T1000 (cell line): Measurements from ENCODE around the gene PITHD1.
"Not testable (repeated sequence)": the region's sequence is repeated elsewhere in the genome, so short reads cannot be mapped to it uniquely, and the experiment has no call there.

ENCODE experiments used
- DNase-seq: peaks from one replicate; lab custom pipeline; 2025; ENCODE audit warnings: mixed read lengths; lab: John Stamatoyannopoulos, UW

PITHD1 gene, protein sequence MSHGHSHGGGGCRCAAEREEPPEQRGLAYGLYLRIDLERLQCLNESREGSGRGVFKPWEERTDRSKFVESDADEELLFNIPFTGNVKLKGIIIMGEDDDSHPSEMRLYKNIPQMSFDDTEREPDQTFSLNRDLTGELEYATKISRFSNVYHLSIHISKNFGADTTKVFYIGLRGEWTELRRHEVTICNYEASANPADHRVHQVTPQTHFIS

DNA sequence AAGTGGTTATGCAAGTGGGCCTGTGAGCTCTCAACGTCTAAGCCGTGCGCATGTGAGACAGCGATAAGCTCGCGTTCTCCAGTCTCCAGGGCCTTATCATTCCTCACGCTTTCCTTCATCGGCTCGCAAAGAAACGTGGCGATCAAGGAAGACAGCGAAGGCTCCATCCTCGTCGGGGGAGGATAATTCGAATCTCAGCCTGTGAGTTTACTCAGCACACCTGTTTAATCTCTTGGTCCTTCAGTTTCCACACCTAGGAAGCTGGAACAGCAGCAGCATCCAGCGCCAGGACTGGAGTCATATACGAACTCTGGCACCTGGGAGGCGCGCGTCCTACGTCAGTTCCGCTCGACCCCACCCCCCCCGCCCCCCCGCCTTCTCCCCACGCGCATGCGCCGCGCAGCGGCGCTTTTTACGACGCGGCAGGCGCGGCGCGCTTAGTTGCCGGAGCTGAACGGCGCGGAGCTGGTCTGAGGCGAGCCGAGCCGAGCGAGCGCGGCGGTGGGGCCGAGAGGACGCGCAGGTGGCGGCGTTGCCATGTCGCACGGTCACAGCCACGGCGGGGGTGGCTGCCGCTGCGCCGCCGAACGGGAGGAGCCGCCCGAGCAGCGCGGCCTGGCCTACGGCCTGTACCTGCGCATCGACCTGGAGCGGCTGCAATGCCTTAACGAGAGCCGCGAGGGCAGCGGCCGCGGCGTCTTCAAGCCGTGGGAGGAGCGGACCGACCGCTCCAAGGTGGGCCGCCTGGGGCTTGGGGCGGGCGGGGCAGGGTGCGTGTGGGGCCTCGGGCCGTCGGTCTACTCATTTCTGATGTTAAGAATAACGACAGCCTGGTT is at the start of gene PITHD1:
PITHD1 (plus strand) TSS at position 440 of the 836 bp plus-strand sequence; CDS start at position 538, 98 bp downstream.
- DNase-seq: peak; percentile 76

DNA sequence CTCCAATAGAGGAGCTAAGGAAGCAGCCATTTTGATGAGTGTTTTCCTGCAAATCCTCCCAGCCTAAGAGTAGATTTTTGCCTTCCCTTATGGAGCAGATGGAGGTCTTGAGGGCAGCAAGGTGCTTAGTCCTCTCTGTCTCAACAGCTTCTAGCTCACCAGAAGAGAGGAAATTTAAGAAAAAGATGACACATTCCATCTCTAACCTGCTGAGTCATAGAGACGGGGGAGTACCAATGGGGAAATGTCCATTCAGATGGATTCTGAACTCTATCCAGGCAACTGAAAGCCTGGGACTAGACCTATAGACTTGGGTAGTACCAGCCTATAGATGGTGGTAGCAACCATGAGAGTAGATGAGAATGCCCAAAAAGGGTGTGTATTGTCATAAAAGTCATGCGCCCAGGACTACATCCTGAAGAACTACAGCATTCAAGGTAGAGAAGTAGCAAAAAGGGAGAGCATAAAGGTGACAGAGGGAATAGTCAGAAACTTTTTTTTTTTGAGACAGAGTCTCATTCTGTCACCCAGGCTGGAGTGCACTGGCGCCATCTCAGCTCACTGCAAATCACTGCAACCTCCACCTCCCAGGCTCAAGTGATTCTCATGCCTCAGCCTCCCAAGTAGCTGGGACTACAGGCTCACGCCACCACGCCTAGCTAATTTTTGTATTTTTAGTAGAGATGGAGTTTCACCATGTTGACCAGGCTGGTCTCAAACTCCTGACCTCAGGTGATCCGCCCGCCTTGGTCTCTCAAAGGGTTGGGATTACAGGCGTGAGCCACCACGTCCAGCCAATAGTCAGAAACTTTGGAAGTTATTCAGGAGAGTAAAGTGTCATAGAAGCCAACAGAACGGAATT is 45.6 kb upstream of the PITHD1 start:
- no peak for DNase-seq

DNA sequence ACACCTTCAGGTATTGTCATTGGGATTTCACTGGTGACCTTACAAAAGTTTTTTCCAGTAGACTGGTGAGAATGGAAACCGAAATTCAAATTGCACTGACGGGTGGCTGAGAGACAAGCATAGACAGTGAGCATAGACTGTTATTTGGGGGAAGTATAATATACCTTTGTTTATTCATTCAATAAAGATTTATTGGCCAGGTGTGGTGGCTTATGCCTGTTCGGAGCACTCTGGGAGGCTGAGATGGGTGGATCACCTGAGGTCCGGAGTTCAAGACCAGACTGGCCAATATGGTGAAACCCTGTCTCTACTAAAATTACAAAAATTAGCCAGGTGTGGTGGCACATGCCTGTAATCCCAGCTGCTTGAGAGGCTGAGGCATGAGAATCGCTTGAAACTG is 44.9 kb upstream of the PITHD1 start:
- not testable (repeated sequence) for DNase-seq

DNA sequence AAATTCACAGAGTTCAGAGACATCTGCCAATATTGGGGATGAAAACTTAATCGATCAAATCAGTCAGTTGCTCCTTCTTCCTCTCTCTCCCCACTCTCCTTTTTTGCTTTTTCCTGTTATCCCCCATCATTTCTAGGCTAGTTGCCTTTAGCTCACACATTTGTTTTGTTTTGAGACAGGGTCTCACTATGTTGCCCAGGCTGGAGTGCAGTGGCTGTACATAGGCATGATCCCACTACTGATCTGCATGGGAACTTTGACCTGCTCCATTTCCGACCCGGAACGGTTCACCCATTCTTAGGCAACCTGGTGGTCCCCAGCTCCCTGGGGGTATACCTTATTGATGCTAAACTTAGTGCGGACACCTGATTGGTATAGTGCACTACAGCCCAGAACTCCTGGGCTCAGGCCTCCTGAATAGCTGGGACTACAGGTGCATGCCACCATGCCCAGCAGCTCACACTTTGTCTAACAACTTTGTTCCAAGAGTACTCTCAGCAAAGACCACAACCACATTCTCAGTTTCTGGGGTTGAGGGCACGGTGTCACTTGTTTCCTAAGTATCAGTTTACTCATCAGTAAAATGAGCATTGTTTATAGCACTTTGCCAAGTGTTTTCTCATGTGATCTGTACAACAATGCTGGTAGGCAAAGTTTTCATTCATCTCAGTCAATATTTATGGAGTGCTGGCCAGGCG is 41.6 kb upstream of the PITHD1 start:
- no peak for DNase-seq

DNA sequence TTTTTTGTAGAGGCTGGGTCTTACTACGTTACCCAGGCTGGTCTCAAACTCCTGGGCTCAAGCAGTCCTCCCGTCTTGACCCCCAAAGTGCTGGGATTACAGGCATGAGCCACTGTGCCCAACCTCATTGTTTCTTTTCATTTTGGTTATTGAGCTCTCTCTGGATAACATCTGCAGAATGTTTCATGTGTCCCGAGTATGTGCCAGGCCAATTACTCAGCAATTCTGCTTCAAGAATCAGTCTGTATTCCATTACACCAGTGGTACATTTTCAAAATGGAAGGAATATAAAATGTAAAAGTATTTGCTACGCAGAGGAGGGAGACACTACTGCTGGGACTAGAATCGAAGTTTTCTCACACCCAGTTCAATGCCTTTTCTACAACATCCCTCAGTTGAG is 36.6 kb upstream of the PITHD1 start:
- DNase-seq: no peak

DNA sequence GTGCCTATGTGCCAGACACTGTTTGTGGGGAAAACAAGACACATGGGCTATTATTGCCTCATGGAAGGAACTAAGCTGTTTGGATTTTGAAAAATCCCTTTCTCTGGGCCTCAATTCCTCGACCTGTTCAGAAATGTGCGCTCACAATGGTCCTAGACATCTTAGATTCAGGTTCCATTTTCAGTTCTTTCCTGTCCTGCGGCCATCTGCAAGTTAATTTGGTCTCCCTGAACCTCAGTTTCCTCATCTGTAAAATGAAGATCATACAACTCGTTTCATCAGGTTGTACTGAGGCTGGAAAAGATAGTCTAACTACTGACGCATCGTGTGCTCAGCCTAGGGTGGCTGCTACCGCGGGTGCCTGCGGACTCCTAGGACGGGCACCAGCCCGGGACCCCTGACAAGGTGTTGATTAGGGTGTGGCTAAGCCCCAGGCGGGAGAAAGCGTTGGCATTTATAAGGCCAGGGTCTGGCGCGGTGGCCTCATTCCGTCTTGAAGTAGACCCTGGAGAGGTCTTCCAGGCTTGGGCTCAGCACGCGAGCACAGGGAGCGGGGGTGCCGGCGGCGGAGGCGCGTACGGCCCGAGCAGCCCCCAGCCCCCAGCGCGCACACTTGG is 35.4 kb upstream of the PITHD1 start:
- no peak for DNase-seq

DNA sequence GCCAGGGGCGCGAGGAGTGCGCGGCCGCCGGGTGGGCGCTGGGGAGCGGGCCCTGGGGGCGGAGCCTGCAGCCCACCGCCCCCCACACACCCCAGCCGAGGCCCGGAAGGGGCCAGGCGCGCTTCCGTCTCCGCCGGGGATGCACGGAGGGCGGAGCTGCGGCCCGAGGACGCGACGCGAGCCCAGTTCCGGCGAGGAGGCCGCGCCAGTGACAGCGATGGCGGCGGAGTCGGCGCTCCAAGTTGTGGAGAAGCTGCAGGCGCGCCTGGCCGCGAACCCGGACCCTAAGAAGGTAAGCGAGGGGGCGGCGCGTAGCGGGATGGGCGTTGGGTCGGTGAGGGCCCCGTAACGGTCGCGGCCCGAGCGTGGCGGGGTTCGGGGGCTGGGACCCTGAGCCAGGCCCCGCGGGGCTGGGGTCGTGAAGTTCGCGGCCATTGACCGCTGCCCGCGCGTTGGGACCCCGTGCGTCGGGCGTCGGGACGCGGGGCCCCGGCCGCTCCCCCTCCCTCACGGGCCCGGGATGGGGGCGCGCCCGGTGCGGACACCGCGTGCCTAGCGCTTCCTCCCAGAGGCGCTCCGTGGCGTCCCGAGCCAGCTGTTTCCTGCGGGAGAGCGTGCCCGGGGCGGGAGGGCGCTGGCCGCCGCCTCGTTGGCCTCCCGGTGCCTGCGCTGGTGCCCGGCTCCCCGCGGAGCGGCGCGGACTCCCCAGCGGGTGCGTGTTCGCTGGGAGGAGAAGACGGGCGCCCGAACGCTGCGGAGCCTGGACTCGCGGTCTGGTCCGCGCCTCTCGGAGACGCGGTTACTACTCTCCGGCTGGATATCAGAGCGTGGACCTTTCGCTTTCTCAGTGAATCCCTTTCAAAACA is 34.7 kb upstream of the PITHD1 start, which contains the start of gene ELOA:
ELOA (plus strand) TSS at position 185 of the 866 bp plus-strand sequence; CDS start at position 218, 33 bp downstream.
- DNase-seq: peak; percentile 50

DNA sequence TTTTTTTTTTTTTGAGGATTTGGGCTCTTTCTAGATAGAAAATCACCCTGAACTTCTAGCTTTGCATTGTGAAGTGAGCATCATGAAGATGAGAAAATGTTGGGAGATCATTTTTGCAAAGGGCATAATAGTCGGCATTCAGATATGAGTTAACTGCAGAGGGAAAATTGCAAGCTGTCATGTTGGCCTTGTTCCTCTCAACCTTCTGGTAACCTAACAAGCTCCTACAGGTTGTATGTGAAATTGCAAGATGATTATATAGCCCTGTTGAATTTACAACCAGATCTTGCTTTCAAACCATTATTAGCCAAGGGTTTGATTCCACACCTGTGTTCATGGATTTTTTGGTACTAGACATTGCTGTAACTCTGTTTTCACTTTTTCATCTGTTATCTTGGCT is 32.7 kb upstream of the PITHD1 start:
- DNase-seq: no peak

DNA sequence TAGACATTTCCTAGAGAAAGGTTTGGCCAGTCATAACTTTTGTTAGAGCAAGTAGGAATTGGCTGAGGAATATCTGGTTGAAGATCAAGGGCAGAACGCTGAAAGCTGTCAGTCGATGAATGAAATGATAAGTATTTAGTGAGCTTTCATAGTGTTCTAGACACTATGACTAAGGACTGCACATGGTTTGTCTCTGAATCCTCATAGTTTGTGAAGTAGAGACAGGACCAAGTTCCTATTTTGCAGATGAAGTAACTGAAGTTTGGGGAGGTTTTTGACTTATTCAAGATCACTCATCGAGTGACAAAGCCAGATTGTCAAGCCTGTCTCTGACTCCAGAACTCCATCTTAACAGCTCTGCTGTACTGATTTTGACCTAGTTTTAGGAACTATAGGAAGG is 30.2 kb upstream of the PITHD1 start:
- DNase-seq: no peak

DNA sequence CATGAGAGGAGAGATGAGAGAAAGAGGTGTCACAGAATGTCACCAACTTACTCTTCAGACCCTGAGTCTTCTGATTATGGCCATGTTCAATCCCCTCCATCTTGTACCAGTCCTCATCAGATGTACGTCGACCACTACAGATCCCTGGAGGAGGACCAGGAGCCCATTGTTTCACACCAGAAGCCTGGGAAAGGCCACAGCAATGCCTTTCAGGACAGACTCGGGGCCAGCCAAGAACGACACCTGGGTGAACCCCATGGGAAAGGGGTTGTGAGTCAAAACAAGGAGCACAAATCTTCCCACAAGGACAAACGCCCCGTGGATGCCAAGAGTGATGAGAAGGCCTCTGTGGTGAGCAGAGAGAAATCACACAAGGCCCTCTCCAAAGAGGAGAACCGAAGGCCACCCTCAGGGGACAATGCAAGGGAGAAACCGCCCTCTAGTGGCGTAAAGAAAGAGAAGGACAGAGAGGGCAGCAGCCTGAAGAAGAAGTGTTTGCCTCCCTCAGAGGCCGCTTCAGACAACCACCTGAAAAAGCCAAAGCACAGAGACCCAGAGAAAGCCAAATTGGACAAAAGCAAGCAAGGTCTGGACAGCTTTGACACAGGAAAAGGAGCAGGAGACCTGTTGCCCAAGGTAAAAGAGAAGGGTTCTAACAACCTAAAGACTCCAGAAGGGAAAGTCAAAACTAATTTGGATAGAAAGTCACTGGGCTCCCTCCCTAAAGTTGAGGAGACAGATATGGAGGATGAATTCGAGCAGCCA is 27.0 kb upstream of the PITHD1 start:
- DNase-seq: peak; percentile 13

DNA sequence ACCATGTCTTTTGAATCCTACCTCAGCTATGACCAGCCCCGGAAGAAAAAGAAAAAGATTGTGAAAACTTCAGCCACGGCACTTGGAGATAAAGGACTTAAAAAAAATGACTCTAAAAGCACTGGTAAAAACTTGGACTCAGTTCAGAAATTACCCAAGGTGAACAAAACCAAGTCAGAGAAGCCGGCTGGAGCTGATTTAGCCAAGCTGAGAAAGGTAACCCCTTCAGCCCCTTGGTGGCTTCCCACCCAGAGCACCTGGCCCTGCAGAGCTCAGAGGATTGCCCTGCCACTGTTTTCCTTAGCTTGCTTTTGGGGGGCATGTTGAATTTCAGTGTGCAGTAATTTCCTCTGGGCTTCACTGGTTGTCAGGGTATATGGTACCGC is 26.4 kb upstream of the PITHD1 start:
- DNase-seq: no peak

DNA sequence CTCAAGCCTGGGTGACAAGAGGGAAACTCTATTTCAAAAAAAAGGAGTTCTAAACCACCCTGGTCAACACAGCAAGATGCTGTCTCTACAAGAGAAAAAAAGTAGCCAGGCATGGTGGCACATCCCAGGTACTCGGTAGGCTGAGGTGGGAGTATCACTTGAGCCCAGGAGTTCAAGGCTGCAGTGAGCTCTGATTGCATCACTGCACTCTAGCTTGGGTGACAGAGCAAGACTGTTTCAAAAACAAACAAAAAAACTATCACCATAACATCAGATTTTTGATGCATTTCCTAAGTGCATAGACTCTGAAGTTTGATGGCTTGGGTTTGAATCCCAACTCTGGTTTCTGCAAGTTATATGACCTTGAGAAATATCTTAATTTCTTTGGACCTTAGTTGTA is 25.3 kb upstream of the PITHD1 start:
- DNase-seq: no peak

DNA sequence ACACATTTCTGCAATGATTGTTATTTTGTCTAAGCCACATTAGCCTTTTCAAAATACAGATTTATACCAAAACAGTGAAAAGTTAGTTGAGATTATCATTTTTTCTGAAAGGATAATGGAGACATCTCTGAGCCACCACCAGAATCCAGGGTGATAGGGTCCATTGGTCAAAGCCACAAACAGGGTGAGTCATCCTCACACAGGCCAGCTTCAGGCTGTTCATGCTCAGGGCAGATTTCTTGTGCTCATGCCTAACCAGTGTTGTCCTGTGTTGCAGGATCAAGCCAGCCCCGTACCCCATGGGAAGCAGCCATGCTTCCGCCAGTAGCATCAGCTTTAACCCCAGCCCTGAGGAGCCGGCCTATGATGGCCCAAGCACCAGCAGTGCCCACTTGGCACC is 21.5 kb upstream of the PITHD1 start:
- DNase-seq: no peak

DNA sequence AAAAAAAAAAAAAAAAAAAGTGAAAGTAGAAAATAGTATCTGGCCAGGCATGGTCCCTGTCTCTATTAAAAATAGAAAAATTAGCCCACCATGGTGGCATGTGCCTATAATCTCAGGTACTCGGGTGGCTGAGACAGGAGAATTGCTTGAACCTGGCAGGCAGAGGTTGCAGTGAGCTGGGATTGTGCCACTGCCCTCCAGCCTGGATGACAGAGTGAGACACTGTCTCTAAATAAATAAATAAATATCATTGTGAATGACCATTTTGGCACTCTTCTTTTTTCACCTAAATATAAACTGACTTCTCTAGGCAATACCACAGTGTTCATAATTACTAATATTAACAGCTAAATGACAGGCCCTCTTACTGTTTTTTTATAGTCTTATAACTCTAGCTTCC is 20.4 kb upstream of the PITHD1 start:
- DNase-seq: no peak

DNA sequence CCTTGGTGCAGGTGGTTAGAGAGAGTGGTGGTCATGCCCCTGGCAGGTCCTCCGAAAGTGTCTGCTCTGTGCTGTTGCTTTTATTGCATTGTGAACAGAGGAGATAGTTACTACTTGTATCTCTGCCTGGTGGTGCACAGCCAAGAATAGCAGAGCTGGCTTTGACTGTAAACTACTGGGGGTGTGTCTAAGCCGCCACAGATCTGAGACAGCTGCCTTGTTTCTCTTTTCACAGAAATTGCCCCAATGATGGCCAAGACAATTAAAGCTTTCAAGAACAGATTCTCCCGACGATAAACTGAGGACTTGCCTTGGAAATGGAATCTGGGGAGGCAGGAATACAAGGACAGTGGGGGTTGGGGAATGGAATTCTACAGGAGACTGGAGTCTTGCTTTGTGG is 18.9 kb upstream of the PITHD1 start:
- DNase-seq: no peak

DNA sequence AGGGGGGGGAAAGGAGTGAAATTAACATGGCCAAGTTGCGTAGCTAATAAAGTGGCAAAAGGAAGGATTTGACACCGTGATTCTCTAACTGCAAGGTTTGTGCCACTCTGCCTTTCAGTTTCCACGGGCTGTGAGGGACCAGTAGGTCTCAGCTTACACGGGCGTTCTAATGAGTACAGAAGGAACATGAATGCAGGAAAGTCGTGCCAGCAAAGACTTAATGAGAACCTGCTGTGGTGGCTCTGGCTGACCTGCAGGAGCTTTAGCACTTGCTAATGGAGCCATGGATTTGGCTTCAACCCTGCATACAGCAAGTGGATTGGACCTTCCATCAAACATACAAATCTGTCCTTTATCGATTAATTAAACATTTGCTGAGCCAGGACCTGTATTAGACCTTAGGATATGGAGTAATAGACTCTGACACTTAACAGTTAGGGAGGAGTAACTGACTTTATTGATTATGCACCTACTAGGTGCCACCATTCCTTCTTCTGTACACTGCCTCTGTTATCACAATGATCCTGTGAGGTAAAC is 15.1 kb upstream of the PITHD1 start:
- no peak for DNase-seq

DNA sequence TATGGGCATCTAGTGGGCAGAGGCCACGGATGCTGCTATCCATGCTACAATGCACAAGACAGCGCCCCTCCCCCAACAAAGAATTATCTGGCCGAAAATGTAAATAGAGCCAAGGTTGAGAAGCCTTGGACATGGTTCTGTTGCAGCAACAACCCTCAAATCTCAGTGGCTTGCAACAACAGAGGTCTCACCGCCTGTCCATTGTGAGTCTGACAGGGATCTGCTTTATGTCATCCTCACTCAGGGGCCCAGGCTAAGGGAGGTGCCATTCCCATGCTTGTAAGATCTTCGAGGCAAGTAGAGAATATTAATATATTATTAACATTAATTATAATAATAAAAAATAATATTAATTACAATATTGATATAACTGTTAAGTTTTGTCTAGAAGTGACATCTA is 9.5 kb upstream of the PITHD1 start:
- no peak for DNase-seq

DNA sequence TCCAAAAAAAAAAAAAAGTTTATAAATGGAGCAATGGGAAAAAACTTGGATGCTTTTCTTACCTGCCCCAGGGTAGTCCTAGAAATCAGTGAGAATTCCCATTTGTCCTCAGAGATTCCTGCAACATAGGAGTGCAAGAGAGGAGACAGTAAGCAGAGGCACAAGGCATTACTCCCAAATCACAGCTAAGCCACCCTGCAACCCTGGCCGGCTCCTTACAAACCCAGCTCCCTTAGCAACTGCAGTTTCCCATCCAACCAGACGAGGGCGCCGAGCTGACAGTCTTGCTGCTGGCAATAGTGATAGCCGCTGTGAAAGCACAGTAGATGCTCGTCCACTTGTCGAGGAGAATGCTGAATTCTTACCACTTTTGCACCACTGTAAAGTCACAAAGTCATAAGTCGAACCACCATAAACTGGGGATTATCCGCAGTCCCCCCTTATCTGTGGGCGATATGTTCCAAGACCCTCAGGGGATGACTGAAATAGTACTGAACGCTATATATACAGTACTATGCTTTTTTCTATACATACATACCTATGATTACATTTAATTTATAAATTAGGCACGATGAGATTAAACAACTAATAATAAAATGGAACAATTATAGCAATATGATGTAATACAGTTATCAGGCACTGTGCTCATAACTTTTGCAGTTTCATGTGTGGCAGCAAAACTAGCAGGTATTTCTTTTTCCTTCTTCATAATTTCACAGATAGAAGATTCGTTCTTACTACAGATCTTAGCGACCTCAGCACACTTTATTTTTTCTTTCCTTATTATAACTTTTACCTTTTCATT is 6.0 kb upstream of the PITHD1 start:
- DNase-seq: peak; percentile 75

DNA sequence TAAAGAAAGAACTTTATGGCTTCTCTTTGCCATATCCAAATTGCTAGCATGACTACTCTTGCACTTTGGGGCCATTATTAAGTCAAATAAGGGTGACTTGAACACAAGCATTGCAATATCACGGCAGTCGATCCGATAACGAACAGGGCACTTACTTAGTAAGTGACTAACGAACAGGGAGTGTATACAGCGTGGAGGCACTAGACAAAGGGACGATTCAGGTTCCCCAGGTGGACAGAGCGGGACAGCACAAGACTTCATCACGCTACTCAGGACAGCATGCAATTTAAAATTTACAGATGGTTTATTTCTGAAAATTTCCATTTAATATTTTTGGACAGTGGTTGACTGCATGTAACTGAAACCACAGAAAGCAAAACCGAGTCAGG is 5.4 kb upstream of the PITHD1 start:
- no peak for DNase-seq
